Posterior cingulate gyrus (tissue), 11 donors: ENCODE results near the gene SCGB3A2.
"Not testable (repeated sequence)": the region's sequence is repeated elsewhere in the genome, so short reads cannot be mapped to it uniquely, and the experiment has no call there.

Experiments used
- DNase-seq, 10 donors: peaks; one replicate each; pipeline versions ENCODE4 v3.0.0 to v3.0.0-alpha.2; 2020 to 2021; ENCODE audit warnings: mixed read lengths in 3 of 10
- intact Hi-C: fragments of 100-400 bp; cut with DNase I; formaldehyde crosslinking; loops from one replicate; pipeline ENCODE4 v1.15.1; 2023

The SCGB3A2 gene

GRCh38 chr5:147860641-147861025, 17.9 kb upstream of the SCGB3A2 start:
- no peak for DNase-seq
- intact Hi-C loops, result no loop called here

GRCh38 chr5:147863454-147864158, 14.9 kb upstream of the SCGB3A2 start:
- intact Hi-C loops, result no loop called here
- DNase-seq, result no peak

GRCh38 chr5:147869112-147869511, 9.4 kb upstream of the SCGB3A2 start:
- DNase-seq, result no peak
- intact Hi-C loops, result no loop called here

- intact Hi-C loops, DNase-seq: not testable (repeated sequence)
Observed at GRCh38 chr5:147869892-147870291, 8.6 kb upstream of the SCGB3A2 start.

DNA sequence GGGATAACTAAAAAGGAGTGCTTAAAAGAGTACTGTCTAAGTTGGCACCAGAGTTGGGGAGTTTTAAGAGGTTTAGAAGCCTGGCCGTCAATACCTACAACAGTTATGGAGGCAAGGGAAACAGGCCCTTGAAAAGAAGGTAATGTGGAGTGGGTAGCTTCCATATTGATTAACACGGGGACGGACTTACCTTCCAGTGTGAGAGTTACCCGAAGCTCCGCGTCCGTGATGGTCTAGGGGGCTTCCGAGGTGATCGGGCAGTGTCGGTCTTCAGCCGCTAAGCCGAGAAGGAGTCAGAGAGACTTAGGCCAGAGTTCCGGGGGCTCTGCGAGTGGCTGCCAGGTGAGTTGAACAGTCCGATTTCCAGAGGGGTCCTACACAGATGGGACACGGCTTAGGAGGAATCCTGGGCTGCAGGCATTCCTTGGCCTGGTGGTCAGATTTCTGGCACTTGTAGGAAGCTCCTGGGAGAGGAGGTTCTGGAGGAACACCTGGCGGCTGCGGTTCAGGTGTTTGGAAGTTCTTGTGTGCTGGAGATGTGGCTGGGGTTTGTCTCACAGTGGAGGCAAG, 6.4 kb upstream of the SCGB3A2 start:
- intact Hi-C loops, result not testable (repeated sequence)
- DNase-seq, result peak in 1 of 10 donors; percentile 52

DNA sequence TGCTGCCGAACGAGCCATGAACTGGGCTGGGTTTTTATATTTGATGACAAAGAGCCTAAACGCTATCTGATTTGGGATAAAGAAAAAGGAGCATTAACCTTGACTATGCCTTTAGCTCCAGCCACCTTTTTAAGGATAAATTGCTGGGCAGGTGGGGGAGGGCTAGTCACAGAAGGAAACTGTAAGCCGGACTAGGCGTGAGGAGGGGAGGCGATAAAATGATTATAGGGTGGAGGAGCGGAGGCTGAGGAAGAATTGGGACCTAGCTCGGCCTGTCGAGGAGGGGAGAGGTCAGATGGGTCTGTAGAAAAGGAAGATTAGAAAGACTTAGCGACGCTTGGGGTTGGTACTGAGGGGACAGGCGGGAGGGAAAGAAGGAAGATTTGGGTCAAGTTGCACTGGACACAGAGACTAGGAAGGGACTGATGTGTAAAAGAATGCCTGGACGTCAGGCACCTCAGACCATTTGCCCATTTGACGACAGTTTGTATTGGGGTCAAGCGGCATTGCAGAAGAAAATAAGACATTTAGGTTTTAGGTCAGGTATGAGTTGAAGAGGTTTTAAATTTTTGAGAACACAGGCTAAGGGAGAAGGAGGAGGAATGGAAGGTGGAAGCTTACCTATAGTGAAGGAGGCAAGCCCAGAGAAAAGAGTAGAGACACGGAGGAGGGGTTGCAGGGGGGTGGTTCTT, 5.6 kb upstream of the SCGB3A2 start:
- intact Hi-C loops, DNase-seq: not testable (repeated sequence)

GRCh38 chr5:147874118-147874875, 4.2 kb upstream of the SCGB3A2 start:
- intact Hi-C loops, DNase-seq: not testable (repeated sequence)

DNA sequence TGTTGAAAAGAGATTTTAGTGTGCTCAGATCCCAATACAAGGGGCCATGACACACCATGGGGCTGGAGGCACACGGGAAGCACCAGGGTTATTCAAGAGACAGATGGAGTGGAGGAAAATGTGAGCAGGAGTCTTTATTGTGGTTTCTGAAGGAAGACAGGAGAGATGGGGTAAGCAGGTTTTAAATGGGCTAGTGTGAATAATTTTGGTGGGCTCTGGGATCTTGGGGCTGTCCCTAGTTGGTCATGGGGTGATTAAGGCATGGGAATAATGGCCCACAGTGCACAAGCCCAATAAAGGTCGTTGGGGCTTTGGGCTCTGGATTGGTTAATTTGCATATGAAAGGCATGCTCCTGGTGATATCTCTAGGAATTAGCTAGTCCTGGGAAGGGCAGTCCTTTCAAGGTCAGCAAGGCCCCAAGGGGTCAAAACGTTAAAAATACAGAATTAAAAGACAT, 3.6 kb upstream of the SCGB3A2 start:
- no peak for DNase-seq
- intact Hi-C loops, result no loop called here

DNA sequence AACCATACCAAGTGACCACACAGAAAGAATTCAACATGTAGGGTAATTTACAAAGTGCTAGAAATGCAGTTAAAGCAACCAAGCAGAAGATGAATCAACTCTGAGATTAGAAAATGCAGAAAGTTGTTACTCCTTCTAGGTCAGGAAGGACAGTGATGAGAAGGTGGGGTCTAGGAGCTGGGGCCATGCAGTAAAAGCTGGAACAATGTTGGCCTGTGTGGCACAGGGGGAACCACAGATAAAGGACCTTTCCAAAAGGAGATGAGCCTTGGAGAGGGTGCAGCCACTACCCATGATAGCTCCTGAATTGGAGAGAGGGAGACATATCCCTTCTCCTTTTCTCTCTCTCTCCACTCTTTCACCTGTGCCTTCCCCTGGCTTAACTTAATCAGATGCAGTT, 2.4 kb upstream of the SCGB3A2 start:
- no peak for DNase-seq
- intact Hi-C loops, result no loop called here

- intact Hi-C loops, result no loop called here
- DNase-seq, result no peak
Observed at GRCh38 chr5:147876626-147877025, 1.9 kb upstream of the SCGB3A2 start.

DNA sequence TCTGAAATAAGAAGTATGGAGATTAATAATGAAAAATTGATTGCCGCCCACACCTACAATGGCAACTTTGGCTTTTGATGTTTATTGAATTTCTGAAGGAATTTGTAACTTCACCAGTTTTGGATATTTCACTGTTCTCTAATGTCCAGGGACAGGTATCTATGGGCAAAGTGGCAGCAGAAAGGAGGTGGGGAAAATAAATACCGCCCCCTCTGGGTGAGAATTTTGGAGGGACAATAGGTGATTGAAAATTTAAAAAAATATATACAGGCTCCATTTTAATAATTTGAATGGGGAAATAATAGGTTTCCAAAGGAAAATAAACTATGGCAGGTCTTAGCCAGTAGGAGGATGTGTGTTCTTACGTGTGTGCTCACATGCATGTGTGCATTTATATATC, 1.3 kb downstream of the SCGB3A2 start:
- no peak for DNase-seq
- intact Hi-C loops, result no loop called here

DNA sequence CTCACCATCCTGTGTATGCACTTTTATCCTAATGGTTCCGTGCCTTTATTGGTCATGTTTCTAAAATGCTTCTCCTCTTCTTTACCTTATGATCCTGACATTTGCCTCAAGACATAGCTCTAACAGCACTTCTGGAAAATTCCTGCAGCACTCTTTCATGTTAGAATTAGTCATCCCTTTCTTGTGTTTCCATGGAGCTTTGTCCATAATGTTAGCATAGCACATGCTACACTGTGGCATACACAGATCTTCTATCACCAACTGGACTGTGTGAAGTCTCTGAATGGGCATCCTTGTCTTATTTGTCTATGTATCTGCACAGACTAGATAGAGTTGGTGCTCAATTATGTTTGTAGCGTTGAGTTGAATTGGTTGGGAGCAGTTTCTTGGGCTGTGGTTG, 2.0 kb downstream of the SCGB3A2 start:
- DNase-seq, result no peak
- intact Hi-C loops, result no loop called here

DNA sequence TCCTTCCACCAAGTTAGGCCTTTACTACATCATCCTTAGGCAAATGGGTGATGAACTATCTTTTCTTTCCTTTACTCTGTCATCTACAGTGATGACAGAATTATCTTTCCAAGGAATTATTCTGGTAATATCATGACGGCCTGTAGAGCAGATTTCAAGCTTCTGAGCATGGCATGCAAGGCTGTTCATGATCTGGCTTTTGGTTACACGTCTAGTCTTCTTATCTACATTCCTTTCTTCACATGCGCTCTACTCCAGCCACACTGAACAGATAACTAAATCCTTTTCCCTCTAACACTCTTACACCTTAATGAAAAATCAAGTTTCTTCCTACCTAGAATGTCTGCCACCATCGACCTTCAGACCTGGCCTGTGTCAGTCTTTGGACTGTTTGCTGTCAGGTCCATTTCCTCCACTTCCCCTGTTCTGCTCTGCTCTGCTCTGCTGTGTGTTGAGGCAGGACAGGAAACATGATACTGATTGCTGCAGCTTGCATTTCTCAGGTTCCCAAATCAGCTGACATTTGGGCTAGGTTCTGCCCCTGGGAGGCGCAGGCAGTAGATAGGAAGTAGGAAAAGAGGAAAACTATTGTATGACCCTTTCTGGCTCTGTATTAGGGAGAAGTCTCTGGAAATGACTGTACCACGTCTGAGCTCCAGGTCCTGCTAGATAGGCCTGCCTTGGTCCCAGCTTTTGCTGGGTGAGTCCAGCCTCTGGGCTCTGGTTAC, 4.2 kb downstream of the SCGB3A2 start:
- no peak for DNase-seq
- intact Hi-C loops, result no loop called here

- no peak for DNase-seq
- intact Hi-C loops, result loop anchor here (2.0 kb wide), 1 partner anchor 46 kb away; no protein-coding TSS in a partner anchor
Observed at GRCh38 chr5:147887026-147887627, 8.6 kb downstream of the SCGB3A2 start.

GRCh38 chr5:147887930-147888329, 9.4 kb downstream of the SCGB3A2 start:
- no peak for DNase-seq
- intact Hi-C loops, result loop anchor here (2.0 kb wide), 1 partner anchor 45 kb away; no protein-coding TSS in a partner anchor

DNA sequence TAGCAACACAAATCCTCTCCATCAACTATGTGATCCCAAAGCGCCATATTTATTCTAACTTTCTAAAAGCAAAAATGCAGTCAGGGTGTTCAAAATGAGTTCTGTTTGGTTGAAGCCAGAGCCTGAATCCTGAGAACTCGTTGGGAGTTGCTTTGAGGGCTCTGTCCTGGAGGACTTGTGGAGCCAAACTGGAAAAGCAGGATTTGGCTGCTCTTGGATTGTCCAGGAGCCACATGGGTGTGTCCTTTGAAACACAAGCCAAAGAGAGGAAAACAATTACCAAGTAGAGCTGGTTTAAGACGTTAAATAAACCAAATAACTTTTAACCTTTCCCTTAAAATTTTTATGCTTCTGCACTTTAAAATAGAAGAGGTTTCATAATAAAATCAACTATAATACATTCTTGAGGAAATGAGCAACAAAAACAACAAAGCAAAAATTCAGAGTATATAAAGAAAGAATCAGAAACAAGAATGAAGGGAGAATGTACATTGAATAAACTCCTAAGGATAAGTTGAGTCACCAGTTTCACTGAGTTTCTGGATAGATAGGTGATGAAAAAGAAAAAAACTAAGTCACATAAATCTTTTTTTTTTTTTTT, 14.3 kb downstream of the SCGB3A2 start:
- no peak for DNase-seq
- intact Hi-C loops, result no loop called here

DNA sequence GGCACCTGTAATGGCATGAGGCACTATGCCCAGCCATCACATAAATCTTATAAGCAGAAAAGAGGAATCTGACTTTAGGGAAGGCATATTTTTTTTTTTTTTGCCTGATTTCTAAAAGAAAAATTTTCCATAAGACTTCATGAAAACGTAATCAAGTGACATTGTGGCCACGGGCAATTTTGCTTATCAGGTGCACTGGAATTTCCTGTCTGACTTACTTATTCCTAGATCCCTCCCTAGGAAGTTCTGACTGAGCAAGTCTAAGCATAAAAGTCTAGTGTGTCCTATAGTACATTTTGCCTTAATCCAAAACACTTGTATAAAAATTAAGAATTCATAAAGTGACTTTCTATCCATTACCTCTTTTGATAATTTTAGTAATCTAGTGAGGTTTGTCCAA, 15.3 kb downstream of the SCGB3A2 start:
- DNase-seq, result no peak
- intact Hi-C loops, result no loop called here

DNA sequence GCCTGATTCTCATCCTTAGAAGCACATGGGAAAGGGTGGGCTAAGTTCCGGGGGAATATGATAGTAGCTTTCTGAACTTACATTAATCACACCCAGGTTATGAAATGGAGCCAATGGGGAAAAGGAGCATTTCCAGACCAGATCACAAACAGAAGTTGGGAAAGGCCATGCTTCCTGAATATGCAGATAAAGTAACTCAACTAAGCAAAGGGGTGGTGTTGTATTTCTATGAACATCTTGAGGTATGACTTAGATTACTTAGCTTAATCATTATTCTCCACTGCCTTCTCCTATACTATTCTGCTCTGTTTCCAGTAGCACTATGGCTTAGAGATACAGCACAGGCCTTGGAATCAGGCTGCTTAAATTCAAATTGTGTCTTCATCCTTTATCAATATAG, 17.4 kb downstream of the SCGB3A2 start:
- DNase-seq, result no peak
- intact Hi-C loops, result no loop called here

- no peak for DNase-seq
- intact Hi-C loops, result no loop called here
Observed at GRCh38 chr5:147898875-147899401, 20.4 kb downstream of the SCGB3A2 start.
